ENCODE data around the gene PTGFRN.

The PTGFRN gene

GRCh38 chr1:116916002-116916401, 6.3 kb downstream of the PTGFRN start:
- 97 to 98% methylated on average over 5 to 6 of the region's 6 CpGs for WGBS, 2 experiments (ENCODE audit: insufficient coverage in 2 of 2)
- Histone ChIP-seq H3K9me3 (ENCODE audit: control insufficient read depth, low read length) (no peaks in the 10 kb centered on the region), H3K4me1 (ENCODE audit: control insufficient read depth, insufficient read depth, low read length, poor library complexity, severe bottlenecking) (peaks cover 5% of the 10 kb centered on the region), H3K36me3 (ENCODE audit: control insufficient read depth, insufficient read depth, low read length) (peaks cover 6% of the 10 kb centered on the region), H3K27ac (ENCODE audit: low read depth, low read length, severe bottlenecking) (no peak overlapping the region), H3K4me3 (ENCODE audit: extremely low read depth, insufficient read depth, low read length, poor library complexity, severe bottlenecking) (no peak overlapping the region)

- Histone ChIP-seq H3K4me3 (ENCODE audit: extremely low read depth, insufficient read depth, low read length, poor library complexity, severe bottlenecking) (no peak overlapping the region), H3K4me1 (ENCODE audit: control insufficient read depth, insufficient read depth, low read length, poor library complexity, severe bottlenecking) (peaks cover 5% of the 10 kb centered on the region), H3K9me3 (ENCODE audit: control insufficient read depth, low read length) (no peaks in the 10 kb centered on the region), H3K36me3 (ENCODE audit: control insufficient read depth, insufficient read depth, low read length) (peaks cover 6% of the 10 kb centered on the region), H3K27ac (ENCODE audit: low read depth, low read length, severe bottlenecking) (no peak overlapping the region)
- WGBS, 2 experiments (ENCODE audit: insufficient coverage in 2 of 2): 89 to 93% methylated on average over 13 to 14 of the region's 14 CpGs
These were observed 7.1 kb downstream of the PTGFRN start for GRCh38 chr1:116916533-116917445.

GRCh38 chr1:116918714-116919357, 9.1 kb downstream of the PTGFRN start:
- Histone ChIP-seq H3K4me1 (ENCODE audit: control insufficient read depth, insufficient read depth, low read length, poor library complexity, severe bottlenecking) (peaks cover 11% of the 10 kb centered on the region), H3K36me3 (ENCODE audit: control insufficient read depth, insufficient read depth, low read length) (no peaks in the 10 kb centered on the region), H3K27ac (ENCODE audit: low read depth, low read length, severe bottlenecking) (no peak overlapping the region), H3K4me3 (ENCODE audit: extremely low read depth, insufficient read depth, low read length, poor library complexity, severe bottlenecking) (no peak overlapping the region), H3K9me3 (ENCODE audit: control insufficient read depth, low read length) (no peaks in the 10 kb centered on the region)
- 85 to 92% methylated on average over 3 to 4 of the region's 5 CpGs for WGBS, 2 experiments (ENCODE audit: insufficient coverage in 2 of 2)

- peaks cover 11% of the 10 kb centered on the region for H3K4me1 ChIP-seq (ENCODE audit: control insufficient read depth, insufficient read depth, low read length, poor library complexity, severe bottlenecking)
- 93 to 100% methylated on average over 2 of the region's 2 CpGs for WGBS, 2 experiments (ENCODE audit: insufficient coverage in 2 of 2)
These were observed 10.1 kb downstream of the PTGFRN start for GRCh38 chr1:116919802-116920201.

GRCh38 chr1:116920211-116920610, 10.5 kb downstream of the PTGFRN start:
- no peaks in the 10 kb centered on the region for H3K36me3 ChIP-seq (ENCODE audit: control insufficient read depth, insufficient read depth, low read length)
- H3K4me1 ChIP-seq (ENCODE audit: control insufficient read depth, insufficient read depth, low read length, poor library complexity, severe bottlenecking): peaks cover 11% of the 10 kb centered on the region
- WGBS, 2 experiments (ENCODE audit: insufficient coverage in 2 of 2): no CpG with 5 or more reads among the region's 1 CpG
- H3K27ac ChIP-seq (ENCODE audit: low read depth, low read length, severe bottlenecking): no peak overlapping the region
- H3K9me3 ChIP-seq (ENCODE audit: control insufficient read depth, low read length): no peaks in the 10 kb centered on the region
- H3K4me3 ChIP-seq (ENCODE audit: extremely low read depth, insufficient read depth, low read length, poor library complexity, severe bottlenecking): no peak overlapping the region

More at GRCh38 chr1:116919802-116920201, 10.1 kb downstream of the PTGFRN start:
- Histone ChIP-seq H3K9me3 (ENCODE audit: control insufficient read depth, low read length) (no peaks in the 10 kb centered on the region), H3K27ac (ENCODE audit: low read depth, low read length, severe bottlenecking) (no peak overlapping the region), H3K36me3 (ENCODE audit: control insufficient read depth, insufficient read depth, low read length) (no peaks in the 10 kb centered on the region), H3K4me3 (ENCODE audit: extremely low read depth, insufficient read depth, low read length, poor library complexity, severe bottlenecking) (no peak overlapping the region)

GRCh38 chr1:116921301-116921885, 11.7 kb downstream of the PTGFRN start:
- H3K27ac ChIP-seq (ENCODE audit: low read depth, low read length, severe bottlenecking): no peak overlapping the region
- peaks cover 7% of the 10 kb centered on the region for H3K4me1 ChIP-seq (ENCODE audit: control insufficient read depth, insufficient read depth, low read length, poor library complexity, severe bottlenecking)
- no peaks in the 10 kb centered on the region for H3K36me3 ChIP-seq (ENCODE audit: control insufficient read depth, insufficient read depth, low read length)
- no peaks in the 10 kb centered on the region for H3K9me3 ChIP-seq (ENCODE audit: control insufficient read depth, low read length)
- H3K4me3 ChIP-seq (ENCODE audit: extremely low read depth, insufficient read depth, low read length, poor library complexity, severe bottlenecking): no peak overlapping the region
- WGBS, 2 experiments (ENCODE audit: insufficient coverage in 2 of 2): 88 to 94% methylated on average over 5 of the region's 6 CpGs

GRCh38 chr1:116921937-116922336, 12.2 kb downstream of the PTGFRN start:
- peaks cover 7% of the 10 kb centered on the region for H3K4me1 ChIP-seq (ENCODE audit: control insufficient read depth, insufficient read depth, low read length, poor library complexity, severe bottlenecking)
- 97 to 98% methylated on average over 4 of the region's 5 CpGs for WGBS, 2 experiments (ENCODE audit: insufficient coverage in 2 of 2)
- H3K36me3 ChIP-seq (ENCODE audit: control insufficient read depth, insufficient read depth, low read length): no peaks in the 10 kb centered on the region
- H3K27ac ChIP-seq (ENCODE audit: low read depth, low read length, severe bottlenecking): no peak overlapping the region
- H3K9me3 ChIP-seq (ENCODE audit: control insufficient read depth, low read length): no peaks in the 10 kb centered on the region
- H3K4me3 ChIP-seq (ENCODE audit: extremely low read depth, insufficient read depth, low read length, poor library complexity, severe bottlenecking): no peak overlapping the region

GRCh38 chr1:116923421-116923820, 13.7 kb downstream of the PTGFRN start:
- 90 to 98% methylated on average over 5 to 7 of the region's 8 CpGs for WGBS, 2 experiments (ENCODE audit: insufficient coverage in 2 of 2)
- Histone ChIP-seq H3K4me1 (ENCODE audit: control insufficient read depth, insufficient read depth, low read length, poor library complexity, severe bottlenecking) (peaks cover 7% of the 10 kb centered on the region), H3K9me3 (ENCODE audit: control insufficient read depth, low read length) (no peaks in the 10 kb centered on the region), H3K4me3 (ENCODE audit: extremely low read depth, insufficient read depth, low read length, poor library complexity, severe bottlenecking) (no peak overlapping the region), H3K36me3 (ENCODE audit: control insufficient read depth, insufficient read depth, low read length) (peaks cover 3% of the 10 kb centered on the region), H3K27ac (ENCODE audit: low read depth, low read length, severe bottlenecking) (no peak overlapping the region)

GRCh38 chr1:116927049-116927798, 17.5 kb downstream of the PTGFRN start:
- WGBS, 2 experiments (ENCODE audit: insufficient coverage in 2 of 2): 89 to 100% methylated on average over 1 to 3 of the region's 6 CpGs

GRCh38 chr1:116929961-116930592, 20.4 kb downstream of the PTGFRN start:
- 88 to 92% methylated on average over 4 to 5 of the region's 5 CpGs for WGBS, 2 experiments (ENCODE audit: insufficient coverage in 2 of 2)
- Histone ChIP-seq H3K36me3 (ENCODE audit: control insufficient read depth, insufficient read depth, low read length) (peaks cover 3% of the 10 kb centered on the region), H3K4me3 (ENCODE audit: extremely low read depth, insufficient read depth, low read length, poor library complexity, severe bottlenecking) (no peak overlapping the region), H3K27ac (ENCODE audit: low read depth, low read length, severe bottlenecking) (no peak overlapping the region), H3K4me1 (ENCODE audit: control insufficient read depth, insufficient read depth, low read length, poor library complexity, severe bottlenecking) (no peaks in the 10 kb centered on the region), H3K9me3 (ENCODE audit: control insufficient read depth, low read length) (no peaks in the 10 kb centered on the region)

More at GRCh38 chr1:116927049-116927798, 17.5 kb downstream of the PTGFRN start:
- Histone ChIP-seq H3K27ac (ENCODE audit: low read depth, low read length, severe bottlenecking) (no peak overlapping the region), H3K36me3 (ENCODE audit: control insufficient read depth, insufficient read depth, low read length) (peaks cover 3% of the 10 kb centered on the region), H3K4me3 (ENCODE audit: extremely low read depth, insufficient read depth, low read length, poor library complexity, severe bottlenecking) (no peak overlapping the region), H3K9me3 (ENCODE audit: control insufficient read depth, low read length) (no peaks in the 10 kb centered on the region), H3K4me1 (ENCODE audit: control insufficient read depth, insufficient read depth, low read length, poor library complexity, severe bottlenecking) (peaks cover 7% of the 10 kb centered on the region)

All from mesodermal cell (in vitro differentiated cells).